ENCODE measurements around the gene CAB39.

The CAB39 gene

DNA sequence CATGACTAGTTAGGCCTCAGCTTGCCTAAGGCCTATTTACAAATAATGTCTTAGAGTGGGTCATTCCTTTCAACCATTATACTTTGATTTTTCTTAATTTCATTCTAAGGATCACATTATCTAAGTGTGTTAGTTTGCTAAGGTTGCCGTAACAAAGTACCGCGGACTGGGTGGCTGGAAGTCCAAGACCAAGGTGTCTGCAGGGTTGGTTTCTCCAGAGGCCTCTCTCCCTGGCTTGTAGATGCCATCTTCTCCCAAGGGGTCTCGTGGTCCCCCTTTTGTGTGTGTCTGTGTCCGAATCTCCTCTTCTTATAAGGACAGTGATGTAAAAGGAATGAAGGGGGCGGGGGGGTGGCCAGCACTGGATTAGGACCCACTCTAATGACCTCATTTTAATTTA is 133.7 kb downstream of the CAB39 start:
- no peak overlapping the region for H2BK12ac ChIP-seq (ENCODE audit: low read length in 2 of 2)

DNA sequence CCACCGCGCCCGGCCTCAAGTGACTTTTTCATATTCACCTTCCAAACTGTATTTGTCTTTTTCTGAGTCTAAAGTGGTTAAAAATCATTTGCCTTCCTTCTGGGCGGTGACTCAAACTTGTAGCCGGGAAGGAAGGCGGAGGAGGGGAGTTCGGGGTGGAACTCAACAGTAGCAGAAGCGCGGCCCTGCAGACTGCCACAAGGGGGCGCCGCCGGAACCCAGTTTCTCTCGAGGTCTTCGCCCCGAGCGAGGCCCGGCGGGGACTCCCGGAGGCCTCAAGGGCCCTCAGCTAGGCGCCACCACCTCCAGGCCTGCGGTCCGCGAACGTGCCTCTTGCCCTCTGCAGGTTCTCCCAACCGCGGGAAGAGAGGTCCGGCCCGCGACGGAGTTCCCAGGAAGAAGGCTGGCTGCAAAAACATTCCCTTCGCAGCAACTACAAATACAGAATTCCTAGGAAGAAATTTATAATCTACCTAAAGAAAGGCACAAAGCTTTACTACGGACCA is 135.3 kb downstream of the CAB39 start:
- H2BK5ac ChIP-seq (ENCODE audit: low read depth, low read length, poor library complexity, severe bottlenecking) = peak overlapping the region; percentile 14
- no peaks in the 10 kb centered on the region for H3K36me3 ChIP-seq (ENCODE audit: control insufficient read depth in 1 of 2, insufficient read depth in 2 of 2, low read depth in 1 of 2, low read length in 2 of 2)
- peak overlapping the region in 1 of 2 experiments; percentile 63 for H3K4me3 ChIP-seq (ENCODE audit: insufficient read depth in 1 of 2, low read depth in 1 of 2, low read length in 2 of 2)
- no peak overlapping the region for H4K91ac ChIP-seq (ENCODE audit: low read length)
- peak overlapping the region; percentile 69 for H4K8ac ChIP-seq (ENCODE audit: low read length)
- no peak overlapping the region for H2BK120ac ChIP-seq (ENCODE audit: low read depth, low read length)
- H3K9me3 ChIP-seq (ENCODE audit: control insufficient read depth, low read length) = peaks cover 3% of the 10 kb centered on the region
- peak overlapping the region; percentile 10 for H2AFZ ChIP-seq (ENCODE audit: low read depth, low read length)
- peak; percentile 82 for DNase-seq
- peaks cover 19 to 38% of the 10 kb centered on the region in 2 experiments for H3K27me3 ChIP-seq (ENCODE audit: control insufficient read depth in 1 of 2, insufficient read depth in 1 of 2, low read length in 2 of 2)
- no peak overlapping the region for H2BK12ac ChIP-seq (ENCODE audit: low read length in 2 of 2)
- no peak overlapping the region for H2AK5ac ChIP-seq (ENCODE audit: low read length, severe bottlenecking)
- no peak overlapping the region for H3K23ac ChIP-seq (ENCODE audit: low read length in 2 of 2)
- peak overlapping the region; percentile 70 for H3K4me2 ChIP-seq (ENCODE audit: low read length, poor library complexity, severe bottlenecking)
- peaks cover 3% of the 10 kb centered on the region for H3K4me1 ChIP-seq (ENCODE audit: control insufficient read depth, insufficient read depth, low read depth, low read length)
- no peaks in the 10 kb centered on the region for H3K79me1 ChIP-seq (replicated peaks; ENCODE audit: low read length, poor library complexity, severe bottlenecking)
- H3K18ac ChIP-seq (ENCODE audit: low read depth in 1 of 2, low read length in 2 of 2) = no peak overlapping the region
- no peak overlapping the region for H3K4ac ChIP-seq (ENCODE audit: low read depth in 1 of 2, low read length in 2 of 2)
- H3K14ac ChIP-seq (ENCODE audit: low read length in 2 of 2) = no peak overlapping the region
- peak overlapping the region; percentile 53 for H3K9ac ChIP-seq (ENCODE audit: low read length)
- peak overlapping the region; percentile 12 for H2BK15ac ChIP-seq (ENCODE audit: low read depth, poor library complexity, severe bottlenecking)
- WGBS = under 1% methylated on average over 27 of the region's 32 CpGs
- peak overlapping the region; percentile 26 for H3K27ac ChIP-seq (ENCODE audit: low read length, poor library complexity, severe bottlenecking)

More for the DNA sequence above, 133.7 kb downstream of the CAB39 start:
- no peak overlapping the region for H2BK15ac ChIP-seq (ENCODE audit: low read depth, poor library complexity, severe bottlenecking)
- H3K18ac ChIP-seq (ENCODE audit: low read depth in 1 of 2, low read length in 2 of 2) = no peak overlapping the region
- H3K4me1 ChIP-seq (ENCODE audit: control insufficient read depth, insufficient read depth, low read depth, low read length) = peaks cover 3% of the 10 kb centered on the region
- no peak overlapping the region for H3K14ac ChIP-seq (ENCODE audit: low read length in 2 of 2)
- WGBS = 100% methylated on average over 3 of the region's 6 CpGs
- no peak overlapping the region for H2AK5ac ChIP-seq (ENCODE audit: low read length, severe bottlenecking)
- no peak overlapping the region for H2BK120ac ChIP-seq (ENCODE audit: low read depth, low read length)
- no peaks in the 10 kb centered on the region for H3K36me3 ChIP-seq (ENCODE audit: control insufficient read depth in 1 of 2, insufficient read depth in 2 of 2, low read depth in 1 of 2, low read length in 2 of 2)
- no peak for DNase-seq
- H4K8ac ChIP-seq (ENCODE audit: low read length) = no peak overlapping the region
- H3K4me3 ChIP-seq (ENCODE audit: insufficient read depth in 1 of 2, low read depth in 1 of 2, low read length in 2 of 2) = no peak overlapping the region
- peaks cover 3% of the 10 kb centered on the region for H3K9me3 ChIP-seq (ENCODE audit: control insufficient read depth, low read length)
- H3K4me2 ChIP-seq (ENCODE audit: low read length, poor library complexity, severe bottlenecking) = no peak overlapping the region
- H2BK5ac ChIP-seq (ENCODE audit: low read depth, low read length, poor library complexity, severe bottlenecking) = no peak overlapping the region
- no peak overlapping the region for H3K4ac ChIP-seq (ENCODE audit: low read depth in 1 of 2, low read length in 2 of 2)
- H3K27ac ChIP-seq (ENCODE audit: low read length, poor library complexity, severe bottlenecking) = no peak overlapping the region
- H3K27me3 ChIP-seq (ENCODE audit: control insufficient read depth in 1 of 2, insufficient read depth in 1 of 2, low read length in 2 of 2) = peaks cover 25 to 31% of the 10 kb centered on the region in 2 experiments
- H4K91ac ChIP-seq (ENCODE audit: low read length) = no peak overlapping the region
- no peak overlapping the region for H3K9ac ChIP-seq (ENCODE audit: low read length)
- H3K79me1 ChIP-seq (replicated peaks; ENCODE audit: low read length, poor library complexity, severe bottlenecking) = no peaks in the 10 kb centered on the region
- no peak overlapping the region for H2AFZ ChIP-seq (ENCODE audit: low read depth, low read length)
- no peak overlapping the region for H3K23ac ChIP-seq (ENCODE audit: low read length in 2 of 2)

DNA sequence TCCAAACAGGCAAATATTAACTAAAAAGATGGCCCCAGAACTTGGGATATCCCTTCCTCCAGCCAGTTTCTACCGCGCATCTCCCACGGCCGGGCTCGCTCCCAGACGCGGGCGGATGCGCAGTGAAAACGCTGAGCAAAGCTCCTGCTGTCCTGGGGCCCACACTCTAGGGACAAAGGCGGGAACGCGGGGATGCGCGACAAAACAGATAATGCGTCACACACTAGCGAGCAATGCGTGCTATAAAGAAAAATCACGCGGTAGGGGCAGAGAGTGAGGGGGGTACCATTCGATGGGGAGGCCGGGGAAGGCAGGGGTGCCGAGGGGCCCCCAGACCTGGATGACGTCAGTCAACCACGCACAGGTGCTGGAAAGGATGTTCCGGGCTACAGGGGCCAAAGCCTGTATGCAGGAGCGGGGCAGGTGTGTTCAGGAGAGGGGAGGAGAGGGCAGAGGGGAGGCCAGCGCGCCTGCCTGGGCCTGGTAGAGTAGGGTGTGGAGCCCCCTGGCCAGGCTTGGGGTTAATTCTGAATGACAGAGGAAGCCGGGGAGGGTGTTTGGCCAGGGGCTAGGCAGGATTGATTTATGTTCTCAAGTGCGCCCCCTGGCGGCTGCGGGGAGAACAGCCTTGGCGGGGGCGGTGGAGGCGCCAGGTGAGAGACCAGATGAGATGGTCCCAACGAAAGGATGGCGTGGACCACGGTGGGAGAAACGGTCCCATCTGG is 137.2 kb downstream of the CAB39 start:
- Histone ChIP-seq H3K4me2 (ENCODE audit: low read length, poor library complexity, severe bottlenecking) (no peak overlapping the region), H2BK120ac (ENCODE audit: low read depth, low read length) (no peak overlapping the region), H3K9me3 (ENCODE audit: control insufficient read depth, low read length) (peaks cover 3% of the 10 kb centered on the region), H3K27ac (ENCODE audit: low read length, poor library complexity, severe bottlenecking) (no peak overlapping the region), H4K8ac (ENCODE audit: low read length) (no peak overlapping the region), H3K36me3 (ENCODE audit: control insufficient read depth in 1 of 2, insufficient read depth in 2 of 2, low read depth in 1 of 2, low read length in 2 of 2) (no peaks in the 10 kb centered on the region), H3K4ac (ENCODE audit: low read depth in 1 of 2, low read length in 2 of 2) (no peak overlapping the region), H3K23ac (ENCODE audit: low read length in 2 of 2) (no peak overlapping the region), H2AFZ (ENCODE audit: low read depth, low read length) (no peak overlapping the region), H2BK15ac (ENCODE audit: low read depth, poor library complexity, severe bottlenecking) (no peak overlapping the region), H3K4me1 (ENCODE audit: control insufficient read depth, insufficient read depth, low read depth, low read length) (peaks cover 3% of the 10 kb centered on the region), H4K91ac (ENCODE audit: low read length) (no peak overlapping the region), H3K9ac (ENCODE audit: low read length) (no peak overlapping the region), H3K79me1 (replicated peaks; ENCODE audit: low read length, poor library complexity, severe bottlenecking) (no peaks in the 10 kb centered on the region), H3K27me3 (ENCODE audit: control insufficient read depth in 1 of 2, insufficient read depth in 1 of 2, low read length in 2 of 2) (peaks cover 11 to 45% of the 10 kb centered on the region in 2 experiments), H3K18ac (ENCODE audit: low read depth in 1 of 2, low read length in 2 of 2) (no peak overlapping the region), H2BK5ac (ENCODE audit: low read depth, low read length, poor library complexity, severe bottlenecking) (no peak overlapping the region), H2BK12ac (ENCODE audit: low read length in 2 of 2) (no peak overlapping the region), H3K14ac (ENCODE audit: low read length in 2 of 2) (no peak overlapping the region), H3K4me3 (ENCODE audit: insufficient read depth in 1 of 2, low read depth in 1 of 2, low read length in 2 of 2) (no peak overlapping the region), H2AK5ac (ENCODE audit: low read length, severe bottlenecking) (no peak overlapping the region)
- DNase-seq = no peak
- 73% methylated on average over 40 of the region's 40 CpGs for WGBS

DNA sequence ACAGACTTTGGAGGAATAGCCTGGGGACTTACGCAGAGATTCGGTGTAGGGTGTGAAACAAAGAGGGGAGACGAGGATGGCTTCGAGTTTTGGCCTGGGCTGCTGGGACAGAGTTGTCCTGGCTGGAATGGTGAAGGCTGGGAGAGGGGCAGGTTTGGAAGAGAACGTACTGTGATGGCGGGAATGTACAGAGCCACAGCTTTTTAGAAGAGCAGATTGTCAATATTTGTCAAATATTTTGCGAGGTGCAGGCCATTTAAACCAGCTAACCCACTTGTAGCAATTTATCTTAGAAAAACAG is 137.7 kb downstream of the CAB39 start:
- Histone ChIP-seq H3K23ac (ENCODE audit: low read length in 2 of 2) (no peak overlapping the region), H2BK120ac (ENCODE audit: low read depth, low read length) (no peak overlapping the region), H3K9me3 (ENCODE audit: control insufficient read depth, low read length) (peaks cover 3% of the 10 kb centered on the region), H3K14ac (ENCODE audit: low read length in 2 of 2) (no peak overlapping the region), H3K4ac (ENCODE audit: low read depth in 1 of 2, low read length in 2 of 2) (no peak overlapping the region), H3K4me2 (ENCODE audit: low read length, poor library complexity, severe bottlenecking) (no peak overlapping the region), H2BK12ac (ENCODE audit: low read length in 2 of 2) (no peak overlapping the region), H3K9ac (ENCODE audit: low read length) (no peak overlapping the region), H2AFZ (ENCODE audit: low read depth, low read length) (no peak overlapping the region), H2BK15ac (ENCODE audit: low read depth, poor library complexity, severe bottlenecking) (no peak overlapping the region), H3K36me3 (ENCODE audit: control insufficient read depth in 1 of 2, insufficient read depth in 2 of 2, low read depth in 1 of 2, low read length in 2 of 2) (no peaks in the 10 kb centered on the region), H3K27ac (ENCODE audit: low read length, poor library complexity, severe bottlenecking) (no peak overlapping the region), H3K4me3 (ENCODE audit: insufficient read depth in 1 of 2, low read depth in 1 of 2, low read length in 2 of 2) (no peak overlapping the region), H3K18ac (ENCODE audit: low read depth in 1 of 2, low read length in 2 of 2) (no peak overlapping the region), H4K91ac (ENCODE audit: low read length) (no peak overlapping the region), H4K8ac (ENCODE audit: low read length) (no peak overlapping the region), H3K4me1 (ENCODE audit: control insufficient read depth, insufficient read depth, low read depth, low read length) (peaks cover 3% of the 10 kb centered on the region), H3K79me1 (replicated peaks; ENCODE audit: low read length, poor library complexity, severe bottlenecking) (no peaks in the 10 kb centered on the region), H2BK5ac (ENCODE audit: low read depth, low read length, poor library complexity, severe bottlenecking) (no peak overlapping the region), H2AK5ac (ENCODE audit: low read length, severe bottlenecking) (no peak overlapping the region), H3K27me3 (ENCODE audit: control insufficient read depth in 1 of 2, insufficient read depth in 1 of 2, low read length in 2 of 2) (peaks cover 5 to 40% of the 10 kb centered on the region in 2 experiments)
- DNase-seq = no peak
- WGBS = 73% methylated on average over 5 of the region's 7 CpGs
